DMS153 (cell line): ENCODE data around the gene RADIL.
A peak's percentile ranks its signal among the peaks of the same experiment; 100 is the strongest.
"Not testable (repeated sequence)": the region's sequence is repeated elsewhere in the genome, so short reads cannot be mapped to it uniquely, and the experiment has no call there.

ENCODE experiments used
- DNase-seq: peaks from one replicate; lab custom pipeline; 2025; lab: John Stamatoyannopoulos, UW

Gene RADIL

DNA sequence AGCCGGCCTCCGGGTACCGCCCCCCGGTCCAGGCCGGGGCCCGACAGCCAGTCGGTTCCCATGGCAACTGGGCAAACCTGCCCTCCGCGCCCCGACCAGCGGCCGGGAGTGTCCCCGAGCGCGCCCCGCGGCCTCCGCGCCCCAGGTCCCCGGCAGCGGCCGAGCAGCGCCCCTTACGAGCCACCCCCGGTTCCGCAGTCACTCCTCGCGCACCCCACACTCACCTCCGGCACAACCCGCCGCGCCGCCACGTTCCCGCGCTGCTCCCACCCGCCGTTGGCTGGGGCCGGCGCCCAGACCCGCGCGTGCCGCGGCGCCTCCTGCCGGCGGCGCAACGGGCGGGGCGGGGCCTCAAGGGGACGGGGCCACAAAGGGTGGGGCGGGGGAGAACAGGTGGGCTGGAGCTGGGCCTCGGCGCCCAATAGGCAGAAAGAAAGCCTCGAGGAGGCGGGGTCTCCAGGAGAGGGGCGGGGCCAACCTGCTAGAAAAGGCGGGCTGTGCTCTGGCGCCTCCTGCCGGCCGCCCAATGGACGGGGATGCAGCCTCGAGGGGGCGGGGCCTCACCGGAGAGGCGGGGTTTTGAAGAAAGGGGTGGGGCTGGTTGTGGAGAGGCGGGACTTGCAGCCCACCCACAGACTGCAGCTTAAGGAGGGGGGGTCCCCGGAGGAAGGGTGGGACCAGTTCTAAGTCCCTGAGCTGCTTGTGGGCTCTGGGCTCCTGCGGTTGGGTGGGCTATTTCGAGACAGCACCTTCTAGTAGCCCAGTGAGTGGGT is at the start of gene RADIL:
TSS of gene RADIL (minus strand) at position 345 of the 773 bp plus-strand sequence. CDS start 5,577 bp downstream, outside the sequence.
- peak; percentile 88 for DNase-seq

DNA sequence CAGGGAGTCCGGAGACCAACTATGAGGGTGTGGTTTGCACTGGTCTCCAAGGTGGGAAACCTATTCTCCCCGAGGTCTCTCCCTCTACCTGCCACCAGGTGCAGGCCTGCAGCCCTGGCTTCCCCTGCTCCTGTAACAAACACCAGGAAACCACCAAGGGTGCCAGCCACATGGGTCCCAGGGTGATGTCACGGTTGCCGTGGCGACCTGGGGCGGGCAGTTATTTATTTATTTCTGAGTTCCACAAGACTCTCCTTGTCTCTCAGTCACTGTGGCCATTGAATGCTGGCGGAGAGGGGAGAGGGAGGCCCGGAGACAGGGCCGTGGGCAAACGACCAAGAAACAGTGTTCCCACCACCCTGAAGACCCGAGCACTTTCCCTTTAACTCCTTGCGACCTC is 48.4 kb upstream of the RADIL start:
- DNase-seq, result peak; percentile 91

- DNase-seq, result no peak
These were observed 45.5 kb upstream of the RADIL start for GRCh38 chr7:4929005-4929404.

DNA sequence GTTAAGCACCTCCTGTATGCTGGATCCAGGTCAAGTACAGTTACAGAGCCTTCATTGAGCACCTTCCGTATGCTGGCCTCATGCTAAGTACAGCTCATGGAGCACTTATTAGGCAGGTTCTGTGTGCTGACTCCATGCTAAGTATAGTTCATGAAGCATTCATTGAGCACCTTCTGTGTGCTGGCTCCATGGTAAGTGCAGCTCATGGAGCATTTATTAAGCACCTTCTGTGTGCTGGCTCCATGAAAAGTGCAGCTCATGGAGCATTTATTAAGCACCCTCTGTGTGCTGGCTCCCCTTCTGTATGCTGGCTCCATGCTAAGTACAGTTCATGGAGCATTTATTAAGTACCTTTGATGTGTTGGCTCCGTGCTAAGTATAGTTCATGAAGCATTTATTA is 44.9 kb upstream of the RADIL start:
- DNase-seq, result no peak

DNA sequence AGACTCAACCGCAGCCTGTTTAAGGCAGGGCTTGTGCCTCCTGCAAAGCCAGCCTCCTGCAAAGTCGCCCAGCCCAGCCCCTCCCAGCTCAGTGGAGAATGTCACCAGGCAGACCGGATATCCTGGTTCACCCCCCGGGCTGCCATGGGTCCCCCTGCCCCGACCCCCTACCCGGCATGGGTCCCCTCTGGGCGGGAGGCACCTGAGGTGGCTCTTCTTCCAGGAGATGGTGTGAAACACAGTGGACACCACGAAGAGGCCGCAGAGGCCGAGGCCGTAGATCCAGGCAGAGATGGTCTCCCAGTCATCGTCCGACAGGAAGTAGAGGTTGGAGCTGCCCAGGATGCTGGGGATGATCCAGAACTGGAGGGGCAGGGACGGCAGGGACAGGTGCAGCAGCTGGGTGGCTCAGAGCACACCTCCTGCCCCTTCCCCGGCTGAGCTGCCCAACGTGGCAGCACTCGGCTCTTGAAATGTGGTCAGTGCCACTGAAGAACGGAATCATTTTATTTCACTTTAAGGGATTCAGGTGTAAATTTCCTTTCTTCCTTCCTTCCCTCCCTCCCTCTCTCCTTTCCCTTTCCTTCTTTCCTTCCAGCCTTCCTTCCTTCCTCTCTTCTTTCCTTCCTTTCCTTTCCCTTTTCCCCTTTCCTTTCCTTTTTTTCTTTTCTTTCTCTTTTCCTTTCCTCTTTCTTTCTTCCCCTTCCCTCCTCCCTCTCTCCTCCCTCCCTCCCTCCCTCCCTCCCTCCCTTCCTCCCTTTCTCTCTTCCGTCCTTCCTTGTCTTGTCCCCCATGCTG is 36.7 kb upstream of the RADIL start:
- no peak for DNase-seq

DNA sequence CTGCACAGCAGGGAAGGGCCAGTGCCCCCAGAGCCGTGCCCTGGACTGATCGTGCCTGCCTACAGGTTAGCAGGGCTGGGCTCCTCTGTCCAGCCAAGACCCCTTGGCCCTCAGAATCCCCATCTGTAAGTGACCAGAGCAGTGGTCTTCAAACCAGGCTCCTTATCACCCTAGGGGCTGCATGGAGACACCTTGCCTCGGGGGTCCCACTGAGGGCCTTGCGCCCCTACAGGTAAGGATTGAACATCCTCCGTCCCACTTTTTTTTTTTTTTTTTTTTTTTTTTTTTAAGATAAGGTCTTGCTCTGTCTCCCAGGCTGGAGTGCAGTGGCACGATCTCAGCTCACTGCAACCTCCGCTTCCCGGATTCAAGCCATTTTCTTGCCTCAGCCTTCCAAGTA is 32.6 kb upstream of the RADIL start:
- no peak for DNase-seq

DNA sequence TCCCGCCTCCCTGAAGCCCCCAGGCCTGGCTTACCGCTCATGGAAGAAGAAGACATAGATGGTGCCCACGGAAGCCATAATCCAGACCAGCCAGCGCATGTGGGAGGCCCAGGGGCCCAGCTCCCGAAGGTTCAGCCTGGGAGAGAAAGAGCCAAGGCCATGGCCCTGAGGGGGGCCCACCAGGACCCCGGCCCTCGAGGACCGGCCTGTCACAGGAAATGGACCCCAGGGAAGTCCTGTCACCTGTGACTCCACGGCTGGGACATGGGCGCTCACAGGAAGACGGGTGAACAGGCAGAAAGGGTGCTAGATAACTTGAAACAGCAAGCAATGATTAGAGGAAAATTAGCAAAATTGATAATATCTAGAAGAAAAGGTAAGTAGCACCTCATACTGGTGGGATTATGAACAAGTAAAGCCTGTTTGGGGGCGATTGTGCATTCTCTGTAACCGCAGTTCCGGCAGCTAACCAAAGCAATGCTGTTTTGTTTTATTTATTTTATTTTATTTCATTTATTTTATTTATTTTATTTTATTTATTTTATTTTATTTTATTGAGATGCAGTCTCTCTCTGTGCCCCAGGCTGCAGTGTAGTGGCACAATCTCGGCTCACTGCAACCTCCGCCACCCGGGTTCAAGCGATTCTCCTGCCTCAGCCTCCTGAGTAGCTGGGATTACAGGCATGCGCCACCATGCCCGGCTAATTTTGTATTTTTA is 27.8 kb upstream of the RADIL start:
- DNase-seq, result no peak

GRCh38 chr7:4906682-4907081 is 23.2 kb upstream of the RADIL start:
- no peak for DNase-seq

DNA sequence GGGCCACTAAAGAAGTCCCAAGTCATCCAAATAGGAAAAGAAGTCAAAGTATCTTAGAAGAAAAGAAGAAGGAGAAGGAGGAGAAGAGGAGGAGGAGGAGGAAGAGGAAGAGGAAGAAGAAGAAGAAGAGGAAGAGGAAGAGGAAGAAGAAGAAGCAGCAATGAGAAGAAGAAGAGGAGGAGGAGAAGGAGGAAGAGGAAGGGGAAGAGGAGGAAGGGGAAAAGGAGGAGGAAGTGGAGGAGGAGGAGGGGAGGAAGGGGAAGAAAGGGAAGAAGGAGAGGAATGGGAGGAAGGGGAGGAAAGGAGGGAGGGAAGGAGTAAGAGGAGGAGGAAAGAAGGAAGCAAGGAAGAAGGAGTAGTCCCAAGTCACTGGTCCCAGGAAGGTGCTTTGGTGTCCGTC is 21.7 kb upstream of the RADIL start:
- no peak for DNase-seq

GRCh38 chr7:4904346-4904745 is 20.8 kb upstream of the RADIL start:
- DNase-seq, result no peak

- no peak for DNase-seq
These were observed 12.2 kb upstream of the RADIL start for GRCh38 chr7:4895766-4896165.

- DNase-seq, result no peak
These were observed 11.0 kb upstream of the RADIL start for GRCh38 chr7:4894482-4894881.

DNA sequence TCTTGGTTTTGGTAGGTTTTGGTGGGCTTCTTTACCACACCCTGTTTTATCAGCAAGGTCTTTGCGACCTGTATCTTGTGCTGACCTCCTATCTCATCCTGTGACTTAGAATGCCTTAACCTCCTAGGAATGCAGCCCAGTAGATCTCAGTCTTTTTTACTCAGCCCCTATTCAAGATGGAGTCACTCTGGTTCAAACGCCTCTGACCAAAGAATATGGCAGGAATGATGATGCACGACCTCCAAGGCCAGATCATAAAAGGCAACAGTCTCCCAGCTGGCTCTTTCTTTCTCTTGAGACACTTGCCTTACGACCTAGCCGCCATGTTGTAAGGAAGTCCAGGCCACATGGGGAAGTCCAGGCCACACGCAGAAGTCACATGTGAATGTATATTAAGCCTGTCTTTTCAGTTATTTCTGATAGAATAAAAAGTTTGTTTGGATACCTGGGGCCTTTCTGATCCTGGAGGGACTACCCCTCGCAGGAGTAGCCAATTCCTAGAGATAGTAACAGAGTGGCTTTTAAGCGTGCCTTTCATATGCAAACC is 10.5 kb upstream of the RADIL start:
- no peak for DNase-seq

- DNase-seq, result not testable (repeated sequence)
These were observed 9.7 kb upstream of the RADIL start for GRCh38 chr7:4893188-4893587.

GRCh38 chr7:4891522-4891921 is 8.0 kb upstream of the RADIL start:
- not testable (repeated sequence) for DNase-seq

- DNase-seq, result no peak
These were observed 6.2 kb upstream of the RADIL start for GRCh38 chr7:4889682-4890081.

DNA sequence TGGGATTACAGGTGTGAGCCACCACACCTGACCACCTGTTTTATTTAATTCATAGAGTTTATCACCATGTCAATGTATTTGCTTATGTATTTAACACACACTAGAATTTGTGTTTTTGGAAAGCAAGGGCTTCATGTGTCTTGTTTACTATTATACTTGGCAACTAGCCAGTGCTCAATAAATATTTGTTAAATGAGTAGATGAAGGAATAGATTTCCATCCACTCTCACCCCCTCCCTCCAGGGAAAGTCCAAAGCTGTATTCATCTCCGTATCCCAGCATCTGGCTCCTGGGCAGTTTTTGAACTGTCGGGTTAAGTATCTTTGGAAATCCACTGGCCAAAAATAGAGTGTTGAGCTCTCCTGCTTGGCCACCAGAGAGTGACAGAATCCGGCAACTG is 4.6 kb upstream of the RADIL start:
- peak; percentile 36 for DNase-seq

GRCh38 chr7:4886671-4887070 is 3.2 kb upstream of the RADIL start:
- DNase-seq, result no peak

DNA sequence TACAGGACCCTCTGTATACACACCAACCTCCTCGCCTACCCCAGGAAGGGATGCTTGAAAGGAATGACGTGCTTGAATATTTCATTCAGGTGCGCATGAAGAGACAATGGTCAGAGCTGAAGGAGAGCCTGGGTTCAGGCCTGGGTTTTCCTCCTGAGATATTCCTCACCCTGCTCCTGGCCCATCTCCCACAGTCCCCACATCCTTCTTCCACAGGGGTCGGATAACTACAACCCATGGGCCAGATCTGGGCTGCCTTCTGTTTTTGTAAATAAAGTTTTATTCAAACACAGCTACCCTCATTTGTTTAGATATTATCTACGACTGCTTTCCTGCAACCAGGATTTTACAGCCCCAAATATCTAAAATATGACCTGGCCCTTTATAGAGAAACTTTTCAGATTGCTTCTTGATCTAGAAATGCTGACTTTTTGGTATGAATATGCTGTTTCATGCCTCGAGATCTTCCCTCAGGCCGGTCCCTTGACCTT is 1.8 kb upstream of the RADIL start:
- no peak for DNase-seq

GRCh38 chr7:4884164-4884563 is 648 bp upstream of the RADIL start:
- DNase-seq, result no peak

GRCh38 chr7:4883033-4883371 is 514 bp downstream of the RADIL start:
- no peak for DNase-seq
